Measurements from ENCODE around the gene GPR151.
A peak's percentile ranks its signal among the peaks of the same experiment; 100 is the strongest.

Gene GPR151

DNA sequence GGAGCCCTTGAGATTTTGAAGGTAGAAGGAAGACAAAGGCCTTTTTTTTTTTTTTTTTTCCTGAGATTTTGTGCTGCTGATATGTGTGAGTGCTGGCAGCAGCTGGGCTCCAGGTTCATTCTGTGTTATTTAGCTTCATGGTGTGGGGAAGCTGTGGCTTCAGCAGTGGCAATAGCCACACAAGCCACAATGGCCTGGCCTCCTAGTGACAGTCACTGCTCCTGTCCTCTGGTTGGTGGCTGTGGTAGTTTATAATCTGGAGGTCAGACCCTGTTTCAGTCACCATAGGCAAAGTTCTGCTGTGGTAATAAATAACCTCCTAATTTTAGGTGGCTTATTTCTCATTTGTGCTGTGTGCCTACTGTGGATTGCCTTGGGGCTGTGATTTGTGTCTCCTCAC lies 28.2 kb upstream of the GPR151 start:
- no peak overlapping the region for H3K4me3 ChIP-seq (ENCODE audit: low read length)
- H3K36me3 ChIP-seq (ENCODE audit: control insufficient read depth, low read length), result no peaks in the 10 kb centered on the region
- no peak overlapping the region for H3K4me2 ChIP-seq (ENCODE audit: low read length)
- H3K27ac ChIP-seq (ENCODE audit: low read depth, low read length), result no peak overlapping the region
- H3F3A ChIP-seq (ENCODE audit: control insufficient read depth, insufficient read depth), result no peaks in the 10 kb centered on the region
- no peaks in the 10 kb centered on the region for H4K20me1 ChIP-seq (ENCODE audit: control insufficient read depth, insufficient read depth, low read depth, low read length)
- H3K9me3 ChIP-seq (ENCODE audit: control insufficient read depth, insufficient read depth, low read length), result no peaks in the 10 kb centered on the region
- peaks cover 15% of the 10 kb centered on the region for H3K27me3 ChIP-seq (ENCODE audit: control insufficient read depth, low read length)
- TF ChIP-seq, protein P1, sequence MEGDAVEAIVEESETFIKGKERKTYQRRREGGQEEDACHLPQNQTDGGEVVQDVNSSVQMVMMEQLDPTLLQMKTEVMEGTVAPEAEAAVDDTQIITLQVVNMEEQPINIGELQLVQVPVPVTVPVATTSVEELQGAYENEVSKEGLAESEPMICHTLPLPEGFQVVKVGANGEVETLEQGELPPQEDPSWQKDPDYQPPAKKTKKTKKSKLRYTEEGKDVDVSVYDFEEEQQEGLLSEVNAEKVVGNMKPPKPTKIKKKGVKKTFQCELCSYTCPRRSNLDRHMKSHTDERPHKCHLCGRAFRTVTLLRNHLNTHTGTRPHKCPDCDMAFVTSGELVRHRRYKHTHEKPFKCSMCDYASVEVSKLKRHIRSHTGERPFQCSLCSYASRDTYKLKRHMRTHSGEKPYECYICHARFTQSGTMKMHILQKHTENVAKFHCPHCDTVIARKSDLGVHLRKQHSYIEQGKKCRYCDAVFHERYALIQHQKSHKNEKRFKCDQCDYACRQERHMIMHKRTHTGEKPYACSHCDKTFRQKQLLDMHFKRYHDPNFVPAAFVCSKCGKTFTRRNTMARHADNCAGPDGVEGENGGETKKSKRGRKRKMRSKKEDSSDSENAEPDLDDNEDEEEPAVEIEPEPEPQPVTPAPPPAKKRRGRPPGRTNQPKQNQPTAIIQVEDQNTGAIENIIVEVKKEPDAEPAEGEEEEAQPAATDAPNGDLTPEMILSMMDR (IDR thresholded peaks at IDR 0.05; ENCODE audit: low read depth, low read length, poor library complexity, severe bottlenecking), result no peak
- TF ChIP-seq EZH2phosphoT487 (IDR thresholded peaks at IDR 0.05; ENCODE audit: borderline replicate concordance, low read length), result no peak
- no peaks in the 10 kb centered on the region for H3K9me2 ChIP-seq (replicated peaks; ENCODE audit: control insufficient read depth, low read length)
- no peaks in the 10 kb centered on the region for H3K79me2 ChIP-seq (ENCODE audit: control insufficient read depth, low read length)
- H3K4me1 ChIP-seq (ENCODE audit: control insufficient read depth, low read length), result no peaks in the 10 kb centered on the region

DNA sequence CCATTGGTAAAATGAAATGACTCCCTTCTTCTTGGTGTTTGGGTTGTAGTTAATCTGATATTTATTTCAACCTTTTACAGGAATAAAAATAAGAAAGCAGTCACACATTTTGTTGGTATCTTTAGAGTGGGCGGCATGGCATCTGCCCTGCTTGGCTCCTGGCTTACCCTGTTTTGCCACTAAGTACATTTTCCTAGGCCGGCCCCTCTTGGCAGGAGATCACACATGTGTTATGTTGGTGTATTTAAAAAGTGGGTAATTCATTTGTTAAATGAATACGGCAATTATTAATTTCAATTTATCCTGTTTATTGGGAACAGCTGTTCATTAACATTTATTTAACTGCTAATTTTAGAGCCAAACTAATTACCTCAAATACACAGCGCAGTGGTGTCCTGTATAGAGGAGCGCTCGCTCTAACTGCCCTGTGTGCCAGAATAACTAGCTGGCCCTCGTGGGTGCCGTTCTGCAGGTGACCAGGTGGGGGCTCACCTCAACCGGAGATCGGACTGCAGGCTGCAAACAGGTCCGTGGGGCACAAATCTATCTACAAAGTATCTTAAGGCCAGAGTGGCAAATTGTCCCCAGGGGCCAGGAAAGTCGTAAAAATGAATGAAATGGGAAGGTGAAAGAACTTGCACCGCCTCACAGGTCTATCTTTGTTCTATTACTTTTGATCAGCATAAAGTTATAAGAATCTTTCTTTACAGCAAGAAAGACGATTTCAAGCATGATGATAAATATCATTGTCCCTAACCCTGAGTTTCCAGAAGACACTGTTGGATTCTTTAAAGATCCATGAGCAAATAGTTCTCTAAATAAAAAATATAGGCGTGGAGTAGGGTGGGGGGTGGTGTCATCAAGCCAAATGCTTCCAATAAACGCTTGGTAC lies 26.2 kb upstream of the GPR151 start:
- H3K9me3 ChIP-seq (ENCODE audit: control insufficient read depth, insufficient read depth, low read length), result no peaks in the 10 kb centered on the region
- H3K4me1 ChIP-seq (ENCODE audit: control insufficient read depth, low read length), result no peaks in the 10 kb centered on the region
- no peaks in the 10 kb centered on the region for H3K36me3 ChIP-seq (ENCODE audit: control insufficient read depth, low read length)
- H3K79me2 ChIP-seq (ENCODE audit: control insufficient read depth, low read length), result no peaks in the 10 kb centered on the region
- no peak overlapping the region for H3K27ac ChIP-seq (ENCODE audit: low read depth, low read length)
- TF ChIP-seq EZH2phosphoT487 (IDR thresholded peaks at IDR 0.05; ENCODE audit: borderline replicate concordance, low read length), result no peak
- TF ChIP-seq, protein P1 (IDR thresholded peaks at IDR 0.05; ENCODE audit: low read depth, low read length, poor library complexity, severe bottlenecking), result peak; percentile 87
- H4K20me1 ChIP-seq (ENCODE audit: control insufficient read depth, insufficient read depth, low read depth, low read length), result no peaks in the 10 kb centered on the region
- H3F3A ChIP-seq (ENCODE audit: control insufficient read depth, insufficient read depth), result no peaks in the 10 kb centered on the region
- no peaks in the 10 kb centered on the region for H3K9me2 ChIP-seq (replicated peaks; ENCODE audit: control insufficient read depth, low read length)
- H3K27me3 ChIP-seq (ENCODE audit: control insufficient read depth, low read length), result peaks cover 7% of the 10 kb centered on the region
- H3K4me2 ChIP-seq (ENCODE audit: low read length), result no peak overlapping the region
- H3K4me3 ChIP-seq (ENCODE audit: low read length), result no peak overlapping the region

DNA sequence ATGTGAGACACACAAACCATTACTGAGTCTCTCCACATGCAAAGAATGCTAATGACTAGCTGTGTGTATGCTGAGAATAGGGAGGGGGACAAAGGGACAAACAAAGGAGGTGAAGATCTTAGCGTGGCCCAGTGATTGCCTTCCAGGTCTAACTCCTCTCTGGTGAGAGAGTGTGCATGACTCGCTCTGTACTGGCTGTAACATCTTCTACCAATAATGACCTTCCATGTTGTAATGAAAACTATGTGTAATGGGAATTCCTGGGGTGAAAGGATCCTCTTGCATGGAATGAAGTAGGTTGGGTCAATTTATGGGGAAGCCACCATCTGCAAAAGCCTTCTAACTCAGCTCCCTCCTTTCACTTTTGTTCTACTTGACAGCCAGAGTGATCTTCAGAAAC lies 24.4 kb upstream of the GPR151 start:
- no peaks in the 10 kb centered on the region for H3K9me3 ChIP-seq (ENCODE audit: control insufficient read depth, insufficient read depth, low read length)
- TF ChIP-seq, protein P1 (IDR thresholded peaks at IDR 0.05; ENCODE audit: low read depth, low read length, poor library complexity, severe bottlenecking), result no peak
- no peak for TF ChIP-seq EZH2phosphoT487 (IDR thresholded peaks at IDR 0.05; ENCODE audit: borderline replicate concordance, low read length)

More for the DNA sequence above, 24.4 kb upstream of the GPR151 start:
- Histone ChIP-seq H3K9me2 (replicated peaks; ENCODE audit: control insufficient read depth, low read length) (no peaks in the 10 kb centered on the region), H3K36me3 (ENCODE audit: control insufficient read depth, low read length) (no peaks in the 10 kb centered on the region), H4K20me1 (ENCODE audit: control insufficient read depth, insufficient read depth, low read depth, low read length) (no peaks in the 10 kb centered on the region), H3K27ac (ENCODE audit: low read depth, low read length) (no peak overlapping the region), H3K4me1 (ENCODE audit: control insufficient read depth, low read length) (no peaks in the 10 kb centered on the region), H3K4me2 (ENCODE audit: low read length) (no peak overlapping the region), H3F3A (ENCODE audit: control insufficient read depth, insufficient read depth) (no peaks in the 10 kb centered on the region), H3K79me2 (ENCODE audit: control insufficient read depth, low read length) (no peaks in the 10 kb centered on the region), H3K27me3 (ENCODE audit: control insufficient read depth, low read length) (peaks cover 2% of the 10 kb centered on the region; the same call in 1 of the 2 replicates), H3K4me3 (ENCODE audit: low read length) (no peak overlapping the region)

All from DOHH2 (cell line).